HG03378 (cell line): Measurements from ENCODE around the gene MAP1LC3B2.

Experiments
- ATAC-seq: cut with Tn5 transposase; IDR thresholded peaks from one replicate; pipeline ENCODE4 v1.9.1; 2021; ENCODE audit warnings: mild to moderate bottlenecking, moderate library complexity; ENCODE audit not compliant: unreplicated experiment

Gene MAP1LC3B2

DNA sequence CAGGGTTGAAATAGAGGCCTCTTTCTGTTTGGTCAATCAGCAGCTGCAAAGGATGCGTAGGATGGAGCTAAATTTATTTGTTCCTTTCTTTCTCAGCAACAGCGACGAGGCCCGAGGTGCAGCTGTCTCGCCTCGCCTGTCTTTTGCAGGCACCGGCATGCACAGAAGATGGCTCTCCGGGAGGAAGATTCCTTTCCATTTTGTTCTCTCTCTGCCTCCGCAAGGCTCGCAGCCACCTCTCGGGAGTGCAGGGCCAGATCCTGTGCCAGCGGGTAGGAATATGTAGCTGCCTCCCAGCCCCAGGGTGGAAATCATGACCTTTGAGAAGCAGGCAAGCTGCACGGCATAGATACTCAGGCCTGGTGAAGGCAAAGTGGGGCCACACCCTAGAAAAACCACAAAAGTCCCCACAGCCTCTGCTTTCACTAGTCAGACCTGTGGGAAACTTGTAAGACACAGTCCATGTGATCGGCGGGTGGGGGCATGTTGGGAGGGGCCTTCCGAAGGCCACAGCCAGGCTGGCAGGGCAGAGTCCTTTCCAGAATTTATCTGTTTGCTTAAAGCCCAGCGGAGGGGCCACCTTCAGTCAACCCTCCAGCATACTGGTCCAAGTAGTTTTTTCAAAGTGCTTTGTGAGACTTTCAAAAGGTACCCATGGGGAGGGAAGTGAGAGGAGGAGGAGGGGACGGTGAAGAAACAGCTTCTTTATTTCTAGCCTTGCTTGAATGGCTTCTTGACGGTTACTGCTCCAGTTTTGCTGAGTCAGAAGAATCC lies at the start of gene MAP1LC3B2:
Gene MAP1LC3B2 (plus strand): TSS at position 220 of the 774 bp plus-strand sequence. CDS start 16,562 bp downstream, outside the sequence.
- peak; percentile 77 for ATAC-seq

GRCh38 chr12:116513944-116514343 lies 45.2 kb upstream of the MAP1LC3B2 start:
- no peak for ATAC-seq

- ATAC-seq, result no peak
Observed at GRCh38 chr12:116515684-116516083, 43.5 kb upstream of the MAP1LC3B2 start.

DNA sequence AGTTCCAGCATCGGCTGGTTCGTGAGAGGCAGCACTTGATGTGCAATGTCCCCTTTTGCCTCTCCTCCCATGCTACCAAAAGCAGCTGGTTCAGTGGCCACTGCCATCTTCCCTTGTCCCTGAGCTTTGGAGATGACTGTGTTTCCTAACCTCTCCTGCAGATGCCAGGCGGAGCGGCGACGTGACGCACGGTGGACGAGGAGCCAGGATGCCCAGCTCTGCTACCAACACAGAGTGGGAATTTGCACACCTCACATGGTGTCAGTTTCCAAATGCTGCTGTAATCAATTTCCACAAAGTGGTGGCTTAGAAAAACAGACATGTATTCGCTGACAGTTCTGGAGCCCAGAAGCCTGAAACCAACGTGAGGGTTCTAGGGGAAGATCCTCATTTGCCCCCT lies 42.5 kb upstream of the MAP1LC3B2 start:
- ATAC-seq, result no peak

- ATAC-seq, result no peak
Observed at GRCh38 chr12:116517431-116518045, 41.6 kb upstream of the MAP1LC3B2 start.

- ATAC-seq, result no peak
Observed at GRCh38 chr12:116520225-116520760, 38.9 kb upstream of the MAP1LC3B2 start.

GRCh38 chr12:116520801-116521471 lies 38.2 kb upstream of the MAP1LC3B2 start:
- no peak for ATAC-seq

- ATAC-seq, result no peak
Observed at GRCh38 chr12:116524311-116524710, 34.9 kb upstream of the MAP1LC3B2 start.

GRCh38 chr12:116524964-116525379 lies 34.2 kb upstream of the MAP1LC3B2 start:
- ATAC-seq, result no peak

DNA sequence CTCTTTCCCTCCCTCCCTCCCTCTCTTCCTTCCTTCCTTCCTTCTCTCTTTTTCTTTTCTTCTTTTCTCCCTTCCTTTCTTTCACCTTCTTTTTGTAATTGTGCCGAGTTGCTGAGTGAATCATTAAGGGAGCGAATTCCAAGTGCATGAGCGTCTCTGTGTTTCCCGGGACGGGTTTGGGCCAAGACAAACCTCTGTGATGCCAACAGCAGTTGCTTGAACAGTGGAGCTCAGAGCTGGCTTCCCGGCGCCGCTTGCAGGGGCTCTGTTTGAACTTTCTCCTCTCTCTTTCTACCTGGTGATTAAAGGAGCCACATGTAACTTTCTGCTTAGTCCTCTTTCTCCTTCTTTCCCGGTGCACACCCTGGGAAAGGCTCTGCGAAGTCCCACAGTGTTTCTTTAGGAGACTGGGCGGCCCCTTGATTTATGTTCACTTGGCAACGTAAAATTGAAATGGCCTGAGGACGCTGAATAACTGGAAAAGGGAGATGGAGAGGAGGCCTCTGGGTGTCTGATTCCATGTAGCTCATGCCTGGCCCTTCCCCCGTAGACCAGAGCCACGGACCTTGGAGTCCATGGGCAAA lies 33.7 kb upstream of the MAP1LC3B2 start:
- no peak for ATAC-seq

GRCh38 chr12:116528065-116528464 lies 31.1 kb upstream of the MAP1LC3B2 start:
- ATAC-seq, result no peak

DNA sequence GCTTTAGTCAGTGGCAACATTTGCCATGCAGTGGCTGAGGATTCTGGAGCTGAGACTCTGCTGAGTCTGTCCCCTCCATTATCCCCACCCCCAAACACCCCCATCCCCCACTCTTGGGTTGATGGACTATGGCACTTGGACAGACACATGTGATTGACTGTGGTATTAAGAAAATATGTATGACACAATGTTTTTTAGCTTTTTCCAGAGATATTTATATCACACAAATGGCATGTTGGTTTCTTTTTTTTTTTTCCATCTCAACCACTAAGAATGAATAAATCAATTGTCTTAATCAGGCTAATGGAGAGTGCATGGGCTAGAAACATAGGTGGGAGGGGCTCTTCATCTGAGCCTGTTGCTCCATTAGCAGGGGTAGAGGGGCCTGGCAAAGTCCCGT lies 30.7 kb upstream of the MAP1LC3B2 start:
- ATAC-seq, result no peak

DNA sequence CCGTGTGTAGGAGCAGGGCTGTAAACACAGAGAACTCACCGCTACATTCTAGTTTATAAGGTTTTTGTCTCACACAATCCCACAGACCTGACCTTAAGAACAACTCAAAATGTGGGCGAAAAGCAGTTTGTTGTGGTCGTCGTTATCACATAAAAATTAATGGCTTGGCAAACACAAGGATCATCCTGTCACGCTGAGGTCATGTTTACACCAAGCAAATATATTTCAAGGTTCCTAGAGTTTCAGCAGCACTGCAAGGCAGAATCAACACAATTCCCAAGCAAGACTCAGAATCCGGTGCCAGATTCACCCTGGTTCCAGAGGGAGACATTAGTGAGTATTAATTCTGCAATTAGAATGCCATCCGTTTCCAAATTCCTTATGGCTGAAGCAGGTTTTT lies 30.1 kb upstream of the MAP1LC3B2 start:
- no peak for ATAC-seq

DNA sequence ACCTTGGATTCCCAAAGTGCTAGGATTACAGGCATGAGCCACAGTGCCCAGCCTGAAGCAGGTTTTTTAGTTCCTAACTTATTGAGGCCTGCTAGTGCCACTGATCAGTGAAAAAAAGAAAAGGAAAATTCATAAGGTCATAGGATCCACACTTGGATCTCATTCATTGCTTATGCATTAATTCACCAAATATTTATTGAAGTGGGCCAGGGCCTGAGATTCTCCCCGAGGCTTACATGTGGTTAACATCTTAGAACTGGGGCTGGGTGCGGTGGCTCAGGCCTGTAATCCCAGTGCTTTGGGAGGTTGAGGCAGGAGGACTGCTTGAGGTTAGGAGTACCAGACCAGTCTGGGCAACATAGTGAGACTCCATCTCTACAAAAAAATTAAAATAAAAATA lies 29.5 kb upstream of the MAP1LC3B2 start:
- ATAC-seq, result no peak

DNA sequence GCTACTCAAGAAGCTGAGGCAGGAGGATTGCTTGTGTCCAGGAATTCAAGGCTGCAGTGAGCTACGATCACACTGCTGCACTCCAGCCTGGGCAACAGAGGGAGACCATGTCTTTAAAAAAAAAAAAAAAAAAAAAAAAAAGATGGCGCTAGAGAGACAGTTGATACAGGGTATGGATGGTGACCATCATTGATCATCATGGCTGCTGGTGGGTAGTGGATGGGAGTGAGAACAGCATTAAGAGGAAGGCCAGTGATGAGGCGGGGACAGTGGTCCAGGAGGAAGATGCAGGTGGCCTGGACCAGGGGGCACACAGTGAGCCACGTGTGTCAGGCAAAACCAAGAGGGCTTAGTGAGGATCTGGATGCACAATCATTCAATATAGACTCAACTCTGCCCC lies 26.8 kb upstream of the MAP1LC3B2 start:
- no peak for ATAC-seq

GRCh38 chr12:116532986-116533342 lies 26.2 kb upstream of the MAP1LC3B2 start:
- no peak for ATAC-seq

GRCh38 chr12:116533343-116534251 lies 25.6 kb upstream of the MAP1LC3B2 start:
- ATAC-seq, result no peak

DNA sequence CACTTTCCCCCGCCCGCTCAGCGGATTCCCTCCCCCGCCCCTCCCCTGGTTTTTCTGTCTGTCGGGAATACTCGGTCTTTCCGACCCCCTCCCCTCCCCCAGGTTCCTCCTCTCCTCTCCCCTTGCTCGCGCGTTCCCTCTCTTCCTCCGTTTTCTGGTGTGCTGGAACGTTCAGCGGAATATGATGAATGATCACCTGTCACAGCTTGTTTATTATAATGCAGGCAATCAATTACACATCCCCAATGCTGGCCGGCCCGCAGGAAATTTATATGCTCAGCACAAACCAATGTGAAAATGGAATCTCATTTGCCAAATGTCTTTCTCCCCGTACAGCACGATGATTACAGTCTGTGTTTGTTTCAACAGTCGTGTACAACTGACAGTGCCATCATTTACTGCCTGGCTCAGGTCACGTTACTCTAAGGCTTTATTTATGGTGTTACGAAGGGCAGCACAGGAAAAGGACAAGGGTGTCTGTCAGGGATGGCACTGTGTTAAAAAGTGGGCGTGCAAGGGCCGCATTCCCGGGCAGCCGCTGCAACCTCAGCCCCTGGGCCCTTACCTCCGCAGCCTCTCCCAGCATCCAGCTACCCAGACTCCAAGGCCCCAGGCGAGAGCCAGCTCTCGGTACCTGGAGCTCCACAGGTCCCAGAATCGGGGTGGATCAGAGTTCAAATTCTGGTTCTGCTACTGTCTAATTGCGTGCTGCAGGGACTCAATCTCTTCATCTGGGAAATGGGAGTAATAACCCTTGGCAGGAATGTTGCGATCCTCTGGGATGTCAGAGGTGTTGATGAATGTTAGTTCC lies 24.7 kb upstream of the MAP1LC3B2 start:
- ATAC-seq, result no peak

- ATAC-seq, result no peak
Observed at GRCh38 chr12:116535241-116535640, 23.9 kb upstream of the MAP1LC3B2 start.
